Testis (tissue), 2 donors: Measurements from ENCODE around the gene CNPY1.

Source experiments
- CTCF ChIP-seq, 3 experiments: fragments of 450-650 bp in 2 of 3; fragments of 200-600 bp in 1 of 3; sonication (generic) in 1 of 3; IDR thresholded peaks; one replicate each; pipeline ENCODE4 v1.5.1; 2016 to 2019; ENCODE audit warnings: antibody characterized with exemption in 3 of 3, mild to moderate bottlenecking in 2 of 3, moderate library complexity in 1 of 3
- POLR2A ChIP-seq: fragments of 450-650 bp; IDR thresholded peaks from one replicate; pipeline ENCODE4 v1.6.1; 2017; ENCODE audit warnings: antibody characterized with exemption, mild to moderate bottlenecking, moderate library complexity

GRCh38 chr7:155560196-155560885, 14.0 kb upstream of the CNPY1 start:
- no peak for TF ChIP-seq CTCF (IDR thresholded peaks at IDR 0.05)
- no peak for TF ChIP-seq POLR2A
